ENCODE results near the gene EHMT2. TPM values are rescaled to one million over a fixed set of nuclear protein-coding genes. Genes with fewer than 3 reads are reported as not detected.

The EHMT2 gene
- total and polyA plus RNA-seq, 4 donors, result 7.9 to 21.4 (median 10.6) TPM

- WGBS, result 91% methylated on average over 8 of the region's 8 CpGs
- DNase-seq (ENCODE audit: low spot score), result no peak
- Histone ChIP-seq H3K9ac (ENCODE audit: low read depth in 1 of 2, low read length in 2 of 2) (no peak overlapping the region), H3K27ac (ENCODE audit: low read depth in 1 of 2, low read length in 2 of 2) (no peak overlapping the region), H3K9me3 (ENCODE audit: control insufficient read depth in 4 of 4, low read length in 3 of 4) (no peaks in the 10 kb centered on the region), H3K36me3 (ENCODE audit: control insufficient read depth in 4 of 4, insufficient read depth in 3 of 4, low read depth in 1 of 4, low read length in 3 of 4) (no peaks in the 10 kb centered on the region), H3K4me1 (ENCODE audit: control insufficient read depth in 4 of 4, insufficient read depth in 4 of 4, low read length in 3 of 4) (peaks cover 0 to 2% (median 0%) of the 10 kb centered on the region in 4 donors), H3K4me3 (ENCODE audit: low read depth in 1 of 3, low read length in 3 of 3) (no peak overlapping the region), H3K27me3 (ENCODE audit: control insufficient read depth in 4 of 4, insufficient read depth in 4 of 4, low read length in 3 of 4) (no peaks in the 10 kb centered on the region)
- TF ChIP-seq HNF4A (conservative IDR thresholded peaks at IDR 0.05) (no peak), JUND (IDR thresholded peaks at IDR 0.05) (no peak), NR2F2 (IDR thresholded peaks at IDR 0.05) (no peak), EGR1 (IDR thresholded peaks at IDR 0.05; ENCODE audit: low read depth in 2 of 2) (no peak), RAD21 (IDR thresholded peaks at IDR 0.05) (no peak), SP1 (IDR thresholded peaks at IDR 0.05) (no peak), FOXA1 (IDR thresholded peaks at IDR 0.05) (no peak), GABPA (IDR thresholded peaks at IDR 0.05 in 1 of 2, conservative IDR thresholded peaks at IDR 0.05 in 1 of 2) (no peak), RXRA (IDR thresholded peaks at IDR 0.05) (no peak), CTCF (IDR thresholded peaks at IDR 0.05; ENCODE audit: low read depth, low read length, missing input control) (no peak), ATF3 (IDR thresholded peaks at IDR 0.05) (no peak), FOXA2 (IDR thresholded peaks at IDR 0.05) (no peak), ZBTB33 (IDR thresholded peaks at IDR 0.05) (no peak), TAF1 (conservative IDR thresholded peaks at IDR 0.05) (no peak), YY1 (IDR thresholded peaks at IDR 0.05) (no peak), HNF4G (IDR thresholded peaks at IDR 0.05) (no peak)
- TF ChIP-seq, protein P1, sequence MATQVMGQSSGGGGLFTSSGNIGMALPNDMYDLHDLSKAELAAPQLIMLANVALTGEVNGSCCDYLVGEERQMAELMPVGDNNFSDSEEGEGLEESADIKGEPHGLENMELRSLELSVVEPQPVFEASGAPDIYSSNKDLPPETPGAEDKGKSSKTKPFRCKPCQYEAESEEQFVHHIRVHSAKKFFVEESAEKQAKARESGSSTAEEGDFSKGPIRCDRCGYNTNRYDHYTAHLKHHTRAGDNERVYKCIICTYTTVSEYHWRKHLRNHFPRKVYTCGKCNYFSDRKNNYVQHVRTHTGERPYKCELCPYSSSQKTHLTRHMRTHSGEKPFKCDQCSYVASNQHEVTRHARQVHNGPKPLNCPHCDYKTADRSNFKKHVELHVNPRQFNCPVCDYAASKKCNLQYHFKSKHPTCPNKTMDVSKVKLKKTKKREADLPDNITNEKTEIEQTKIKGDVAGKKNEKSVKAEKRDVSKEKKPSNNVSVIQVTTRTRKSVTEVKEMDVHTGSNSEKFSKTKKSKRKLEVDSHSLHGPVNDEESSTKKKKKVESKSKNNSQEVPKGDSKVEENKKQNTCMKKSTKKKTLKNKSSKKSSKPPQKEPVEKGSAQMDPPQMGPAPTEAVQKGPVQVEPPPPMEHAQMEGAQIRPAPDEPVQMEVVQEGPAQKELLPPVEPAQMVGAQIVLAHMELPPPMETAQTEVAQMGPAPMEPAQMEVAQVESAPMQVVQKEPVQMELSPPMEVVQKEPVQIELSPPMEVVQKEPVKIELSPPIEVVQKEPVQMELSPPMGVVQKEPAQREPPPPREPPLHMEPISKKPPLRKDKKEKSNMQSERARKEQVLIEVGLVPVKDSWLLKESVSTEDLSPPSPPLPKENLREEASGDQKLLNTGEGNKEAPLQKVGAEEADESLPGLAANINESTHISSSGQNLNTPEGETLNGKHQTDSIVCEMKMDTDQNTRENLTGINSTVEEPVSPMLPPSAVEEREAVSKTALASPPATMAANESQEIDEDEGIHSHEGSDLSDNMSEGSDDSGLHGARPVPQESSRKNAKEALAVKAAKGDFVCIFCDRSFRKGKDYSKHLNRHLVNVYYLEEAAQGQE (IDR thresholded peaks at IDR 0.05), result no peak
- TF ChIP-seq, protein P2, sequence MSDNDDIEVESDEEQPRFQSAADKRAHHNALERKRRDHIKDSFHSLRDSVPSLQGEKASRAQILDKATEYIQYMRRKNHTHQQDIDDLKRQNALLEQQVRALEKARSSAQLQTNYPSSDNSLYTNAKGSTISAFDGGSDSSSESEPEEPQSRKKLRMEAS (IDR thresholded peaks at IDR 0.05), result no peak
These were observed 20.7 kb upstream of the EHMT2 start for GRCh38 chr6:31918069-31918720.

Data from liver (tissue), 9 donors.